Stimulated activated naive CD8-positive, alpha-beta T cell treated with anti-CD3 and anti-CD28 coated beads, Interleukin-15, amount 100 ng/mL, for 72 hours (primary cell): ENCODE results near the gene DHFR.
A peak's percentile ranks its signal among the peaks of the same experiment; 100 is the strongest.

Source experiments
- ATAC-seq: fragments of 150-1000 bp; cut with Tn5 transposase; 2 replicates; pipeline ENCODE4 v1.10.0; 2021; ENCODE audit warnings: mild to moderate bottlenecking, moderate library complexity
- DNase-seq, 2 donors: peaks; one replicate each; pipeline ENCODE4 v3.0.0; 2021 to 2022
- H3K27ac Mint-ChIP-seq, 2 donors: one replicate each; pipeline ENCODE4 v1.8.0; 2022; ENCODE audit warnings: mild to moderate bottlenecking in 2 of 2, mixed read lengths in 2 of 2, moderate library complexity in 2 of 2
- H3K27me3 Mint-ChIP-seq: one replicate; pipeline ENCODE4 v1.8.0; 2022; ENCODE audit warnings: mixed read lengths
- H3K4me1 Mint-ChIP-seq: one replicate; pipeline ENCODE4 v1.8.0; 2022; ENCODE audit warnings: mild to moderate bottlenecking, mixed read lengths
- H3K4me3 Mint-ChIP-seq, 2 donors: one replicate each; pipeline ENCODE4 v1.8.0; 2022; ENCODE audit warnings: mild to moderate bottlenecking in 2 of 2, mixed read lengths in 2 of 2, moderate library complexity in 1 of 2
- H3K9me3 Mint-ChIP-seq, 2 donors: one replicate each; pipeline ENCODE4 v1.8.0; 2022; ENCODE audit warnings: mixed read lengths in 2 of 2

Gene DHFR

DNA sequence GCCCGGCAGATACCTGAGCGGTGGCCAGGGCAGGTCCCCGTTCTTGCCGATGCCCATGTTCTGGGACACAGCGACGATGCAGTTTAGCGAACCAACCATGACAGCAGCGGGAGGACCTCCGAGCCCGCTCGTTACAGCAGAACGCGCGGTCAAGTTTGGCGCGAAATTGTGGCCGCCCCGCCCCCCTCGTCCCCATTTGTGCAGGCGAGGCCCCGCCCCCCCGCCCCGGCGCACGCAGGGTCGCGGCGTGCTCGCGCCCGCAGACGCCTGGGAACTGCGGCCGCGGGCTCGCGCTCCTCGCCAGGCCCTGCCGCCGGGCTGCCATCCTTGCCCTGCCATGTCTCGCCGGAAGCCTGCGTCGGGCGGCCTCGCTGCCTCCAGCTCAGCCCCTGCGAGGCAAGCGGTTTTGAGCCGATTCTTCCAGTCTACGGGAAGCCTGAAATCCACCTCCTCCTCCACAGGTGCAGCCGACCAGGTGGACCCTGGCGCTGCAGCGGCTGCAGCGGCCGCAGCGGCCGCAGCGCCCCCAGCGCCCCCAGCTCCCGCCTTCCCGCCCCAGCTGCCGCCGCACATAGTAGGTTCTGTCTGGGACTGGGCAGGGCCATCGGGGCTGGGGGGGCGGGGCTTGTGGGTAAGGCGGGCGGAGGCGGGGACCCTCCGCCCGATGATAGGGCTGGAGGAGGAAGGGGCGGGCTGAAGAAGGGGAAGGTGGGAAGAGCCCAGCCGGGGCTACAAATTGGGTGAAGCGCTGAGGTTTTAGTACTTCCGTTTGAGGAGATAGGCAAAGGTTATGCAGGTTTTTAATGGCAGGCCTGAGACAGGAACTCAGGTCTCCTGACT is at the start of gene DHFR, which contains the start of gene MSH3:
DHFR (minus strand) TSS at position 593 of the 840 bp plus-strand sequence; CDS start at position 99, 494 bp downstream.
MSH3 (plus strand) TSS at position 262 of the 840 bp plus-strand sequence; CDS start at position 338, 76 bp downstream.
- peaks cover 41% of the 10 kb centered on the region for H3K4me1 Mint-ChIP-seq
- H3K4me3 Mint-ChIP-seq = peak within 1 kb of the TSS; percentile 94 to 97
- H3K27me3 Mint-ChIP-seq = no peaks in the 10 kb centered on the region

DNA sequence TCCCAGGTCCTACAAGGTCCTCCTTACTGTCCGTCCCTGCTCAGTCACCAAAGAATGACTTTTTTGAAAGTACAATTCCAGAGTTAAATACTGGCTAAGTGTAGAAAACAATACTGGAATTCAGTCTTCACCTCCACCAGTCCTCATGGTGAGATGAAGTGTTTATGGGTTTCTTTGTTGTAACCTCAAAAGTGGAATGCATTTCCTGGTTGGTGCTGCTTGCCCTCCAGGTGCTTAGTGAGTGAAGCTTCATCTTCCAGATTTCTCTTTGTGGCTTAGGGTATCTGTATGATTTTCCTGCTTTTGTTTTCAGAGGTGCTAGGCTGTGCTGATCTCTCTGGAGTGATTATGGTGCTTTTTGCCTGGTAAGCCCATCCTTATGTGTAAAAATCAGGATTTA is 49.4 kb upstream of the DHFR start:
- H3K9me3 Mint-ChIP-seq = no peaks in the 10 kb centered on the region
- no peak overlapping the region for H3K27ac Mint-ChIP-seq
- ATAC-seq = no peak
- no peak for DNase-seq
- H3K27me3 Mint-ChIP-seq = no peaks in the 10 kb centered on the region
- no peak overlapping the region for H3K4me3 Mint-ChIP-seq
- peaks cover 15% of the 10 kb centered on the region for H3K4me1 Mint-ChIP-seq

More for the DNA sequence above, at the start of gene DHFR, which contains the start of gene MSH3:
- ATAC-seq (peak; percentile 76), DNase-seq (peak; percentile 89 to 90)
- Mint-ChIP-seq H3K27ac (peak within 1 kb of the TSS; percentile 99), H3K9me3 (no peaks in the 10 kb centered on the region)

DNA sequence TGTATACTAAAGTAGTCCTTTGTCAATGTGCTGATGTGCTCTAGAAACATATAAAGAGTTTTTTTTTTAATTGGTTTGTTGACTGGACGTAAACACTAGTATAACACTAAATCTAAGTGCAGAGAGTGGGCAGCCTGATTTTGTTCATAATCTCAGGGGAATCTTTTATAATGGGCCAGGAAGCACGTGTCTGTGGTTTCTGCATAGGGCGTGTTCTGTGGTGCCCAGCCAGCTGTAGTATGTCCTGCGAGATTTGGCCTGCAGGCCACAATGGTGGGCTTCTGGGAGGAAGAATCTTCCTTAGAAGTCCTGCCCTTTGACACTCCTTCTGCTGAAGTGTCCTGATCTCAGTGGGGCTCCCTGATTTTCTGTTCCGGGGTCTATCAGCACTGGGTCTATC is 49.0 kb upstream of the DHFR start:
- DNase-seq (no peak), ATAC-seq (no peak)
- Mint-ChIP-seq H3K27ac (no peak overlapping the region), H3K4me3 (no peak overlapping the region), H3K27me3 (no peaks in the 10 kb centered on the region), H3K4me1 (peaks cover 15% of the 10 kb centered on the region), H3K9me3 (no peaks in the 10 kb centered on the region)

DNA sequence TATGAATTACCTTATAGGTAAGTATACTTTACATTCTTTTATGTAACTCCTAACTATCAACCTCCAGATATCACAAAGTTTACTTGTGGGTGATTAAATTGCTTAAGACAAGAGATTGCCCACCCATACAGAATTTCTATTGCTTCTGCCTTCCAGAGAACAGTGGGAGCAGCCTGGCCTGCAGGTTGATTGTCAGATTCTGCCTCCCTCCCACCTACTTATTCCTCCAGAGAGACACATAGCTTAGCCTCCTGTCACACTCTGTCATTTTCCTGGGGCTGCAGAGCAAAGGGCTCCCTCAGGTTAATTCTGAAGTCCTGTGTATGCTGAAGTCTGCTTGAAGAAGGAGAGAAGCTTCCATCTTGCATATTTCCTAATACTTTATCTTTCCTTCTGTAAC is 48.5 kb upstream of the DHFR start:
- Mint-ChIP-seq H3K27me3 (no peaks in the 10 kb centered on the region), H3K27ac (no peak overlapping the region), H3K9me3 (no peaks in the 10 kb centered on the region), H3K4me1 (peaks cover 15% of the 10 kb centered on the region), H3K4me3 (no peak overlapping the region)
- no peak for ATAC-seq
- DNase-seq = no peak

DNA sequence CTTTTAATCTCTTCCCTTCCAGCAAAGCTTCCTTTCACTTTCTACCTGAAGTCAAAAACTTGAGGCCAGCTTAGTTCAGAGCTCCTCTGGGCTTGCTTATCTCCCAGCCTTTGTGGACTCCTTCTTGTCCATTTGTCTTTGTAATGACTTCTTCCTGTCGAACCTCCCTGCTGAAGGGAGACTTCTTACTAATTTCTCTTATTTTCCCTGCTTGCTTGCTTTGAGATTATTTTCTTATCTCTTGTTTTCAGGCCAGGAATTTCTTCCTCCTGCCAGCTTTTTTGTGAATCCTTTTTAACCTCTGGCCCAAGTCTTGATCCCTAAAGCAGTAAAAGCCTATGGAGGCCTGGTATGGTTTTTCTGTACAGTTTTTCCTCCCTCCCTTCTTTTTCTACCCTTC is 46.8 kb upstream of the DHFR start:
- H3K27me3 Mint-ChIP-seq = no peaks in the 10 kb centered on the region
- no peak for ATAC-seq
- H3K4me1 Mint-ChIP-seq = peaks cover 15% of the 10 kb centered on the region
- no peak overlapping the region for H3K4me3 Mint-ChIP-seq
- no peak for DNase-seq
- no peaks in the 10 kb centered on the region for H3K9me3 Mint-ChIP-seq
- peak overlapping the region in 1 of 2 donors; percentile 1 for H3K27ac Mint-ChIP-seq

DNA sequence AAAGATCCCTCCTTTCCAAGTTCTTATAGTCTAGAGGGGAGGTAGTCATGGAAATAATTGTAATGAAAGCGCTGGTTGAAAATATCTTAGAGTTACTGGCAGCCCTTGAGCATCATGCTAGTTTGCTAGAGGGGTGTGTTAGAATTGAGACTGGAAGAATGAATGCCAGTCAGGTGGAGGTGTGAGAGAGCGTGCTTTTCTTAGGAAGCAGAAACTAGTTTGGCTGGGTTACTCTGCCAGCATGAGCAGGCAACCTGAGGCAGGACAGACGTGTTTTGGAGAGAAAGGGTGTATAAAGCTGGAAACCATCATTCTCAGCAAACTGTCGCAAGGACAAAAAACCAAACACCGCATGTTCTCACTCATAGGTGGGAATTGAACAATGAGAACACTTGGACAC is 43.6 kb upstream of the DHFR start:
- peaks cover 16% of the 10 kb centered on the region for H3K4me1 Mint-ChIP-seq
- no peak overlapping the region for H3K27ac Mint-ChIP-seq
- no peak for ATAC-seq
- no peak overlapping the region for H3K4me3 Mint-ChIP-seq
- no peaks in the 10 kb centered on the region for H3K9me3 Mint-ChIP-seq
- DNase-seq = no peak
- H3K27me3 Mint-ChIP-seq = no peaks in the 10 kb centered on the region

DNA sequence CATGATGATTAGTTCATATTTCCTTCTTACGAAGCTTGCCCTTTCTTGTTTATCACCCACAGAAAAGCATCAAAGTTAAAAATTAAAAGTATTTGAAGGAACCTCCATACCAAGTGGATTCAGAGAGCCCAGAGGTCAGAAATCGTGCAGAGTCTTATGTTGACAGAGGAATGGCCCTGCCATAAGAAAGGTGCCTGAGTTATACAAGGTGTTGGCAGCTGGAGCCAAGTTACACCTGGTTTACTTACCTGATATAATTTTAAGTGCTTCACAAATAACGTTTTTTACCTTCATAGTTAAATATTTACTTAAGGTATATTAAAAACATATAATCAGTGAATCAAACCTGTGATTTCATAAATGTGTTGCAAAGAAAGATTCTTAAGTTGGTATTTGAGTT is 42.3 kb upstream of the DHFR start:
- no peaks in the 10 kb centered on the region for H3K27me3 Mint-ChIP-seq
- ATAC-seq (no peak), DNase-seq (no peak)
- peaks cover 14% of the 10 kb centered on the region for H3K4me1 Mint-ChIP-seq
- H3K9me3 Mint-ChIP-seq = no peaks in the 10 kb centered on the region
- no peak overlapping the region for H3K4me3 Mint-ChIP-seq
- H3K27ac Mint-ChIP-seq = peak overlapping the region in 1 of 2 donors; percentile 73

DNA sequence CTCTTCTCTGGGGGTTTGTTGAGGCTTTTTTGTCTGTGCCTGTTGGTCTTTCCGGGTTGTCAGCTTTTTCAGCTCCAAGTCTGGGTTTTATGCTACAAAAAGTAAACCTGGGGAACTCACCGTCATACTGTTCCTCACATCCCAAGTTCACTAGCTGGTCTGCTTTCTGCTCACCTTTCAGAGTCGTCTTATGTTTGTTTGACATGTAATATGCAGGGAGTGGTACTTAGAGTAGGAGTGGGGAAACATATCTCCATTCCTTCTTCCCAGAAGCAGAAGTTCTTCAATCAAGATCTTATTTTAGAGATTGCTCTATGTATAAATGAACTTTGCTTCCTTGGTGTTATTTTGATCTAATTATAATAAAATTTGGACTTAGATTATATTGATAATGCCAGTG is 41.7 kb upstream of the DHFR start:
- Mint-ChIP-seq H3K4me3 (no peak overlapping the region), H3K4me1 (peaks cover 14% of the 10 kb centered on the region)
- no peak for ATAC-seq

DNA sequence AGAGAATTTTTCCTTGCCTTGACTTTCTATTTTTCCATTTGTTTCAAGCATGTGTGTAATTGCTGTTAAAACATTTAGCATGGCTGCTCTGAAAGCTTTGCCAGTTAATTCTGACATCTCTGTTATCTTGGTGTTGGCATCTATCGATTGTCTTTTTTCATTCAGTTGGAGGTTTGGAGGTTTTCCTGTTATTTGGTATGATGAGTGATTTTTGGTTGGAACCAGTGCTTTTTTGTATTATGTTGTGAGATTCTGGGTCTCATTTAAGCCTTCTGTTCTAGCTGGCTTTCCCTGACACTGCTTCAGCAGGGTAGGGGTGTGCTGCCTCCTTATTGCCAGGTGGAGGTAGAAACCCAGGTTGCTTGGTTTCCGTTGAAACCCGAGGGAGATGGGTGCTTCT is 40.9 kb upstream of the DHFR start:
- no peak overlapping the region for H3K4me3 Mint-ChIP-seq
- no peaks in the 10 kb centered on the region for H3K27me3 Mint-ChIP-seq
- no peaks in the 10 kb centered on the region for H3K9me3 Mint-ChIP-seq
- peaks cover 14% of the 10 kb centered on the region for H3K4me1 Mint-ChIP-seq
- ATAC-seq (no peak), DNase-seq (no peak)
- H3K27ac Mint-ChIP-seq = peak overlapping the region in 1 of 2 donors; percentile 47

More for the DNA sequence above, 41.7 kb upstream of the DHFR start:
- DNase-seq = no peak
- Mint-ChIP-seq H3K27ac (no peak overlapping the region), H3K9me3 (no peaks in the 10 kb centered on the region), H3K27me3 (no peaks in the 10 kb centered on the region)

DNA sequence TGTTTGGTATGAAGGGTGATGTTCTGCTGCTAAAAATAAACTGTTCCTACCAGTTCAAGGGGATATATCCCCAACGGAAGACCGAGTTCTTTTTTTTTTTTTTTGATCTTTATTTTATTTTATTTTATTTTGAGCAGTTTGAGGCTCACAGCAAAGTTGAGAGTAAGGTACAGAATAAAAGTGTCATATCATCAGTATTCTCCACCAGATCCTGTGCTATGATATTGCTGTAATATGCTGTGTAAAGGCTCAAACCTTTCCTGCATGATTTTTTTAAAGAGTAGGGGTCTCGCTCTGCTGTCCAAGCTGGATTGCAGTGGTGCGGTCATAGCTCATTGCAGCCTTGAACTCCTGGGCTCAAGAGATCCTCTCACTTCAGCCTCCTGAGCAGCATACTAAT is 34.8 kb upstream of the DHFR start:
- no peaks in the 10 kb centered on the region for H3K27me3 Mint-ChIP-seq
- no peaks in the 10 kb centered on the region for H3K9me3 Mint-ChIP-seq
- ATAC-seq (no peak), DNase-seq (no peak)
- H3K4me3 Mint-ChIP-seq = no peak overlapping the region
- peaks cover 38% of the 10 kb centered on the region for H3K4me1 Mint-ChIP-seq
- no peak overlapping the region for H3K27ac Mint-ChIP-seq

DNA sequence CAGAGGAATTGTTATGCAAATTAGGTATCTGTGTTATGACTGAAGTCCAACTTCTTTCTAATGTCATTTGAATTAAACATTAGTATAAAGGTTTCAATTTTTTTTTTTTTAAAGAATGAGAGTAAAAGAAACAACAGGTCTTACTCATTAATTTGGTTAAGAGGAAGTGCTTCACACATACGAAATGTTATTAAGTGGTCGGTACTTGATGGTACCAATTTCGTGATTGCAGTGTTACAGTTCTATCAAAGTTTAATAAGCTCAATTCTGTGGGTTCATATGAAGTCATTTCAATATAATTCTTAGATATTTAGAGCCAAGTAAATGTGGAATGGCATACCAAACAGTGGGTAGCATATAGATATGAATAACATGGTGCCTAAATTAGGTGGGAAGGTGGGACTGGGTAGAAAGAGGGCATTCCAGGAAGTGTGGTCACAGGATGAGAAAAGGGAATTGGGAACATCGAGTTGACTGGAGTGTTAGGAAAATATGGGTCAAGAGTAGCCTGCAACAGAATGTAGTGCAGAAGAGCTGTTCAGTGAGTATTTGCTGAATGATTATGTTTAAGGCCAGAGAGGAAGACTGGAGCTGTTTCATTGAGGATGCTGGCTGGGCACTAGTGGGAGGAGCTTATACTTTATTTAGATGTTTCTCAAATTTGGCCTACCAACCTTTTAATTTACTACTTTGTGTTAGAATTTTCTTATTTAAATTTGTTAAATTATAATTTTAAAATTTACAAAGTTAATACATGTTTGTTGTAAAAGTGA is 34.1 kb upstream of the DHFR start:
- Mint-ChIP-seq H3K27me3 (no peaks in the 10 kb centered on the region), H3K27ac (peak overlapping the region in 1 of 2 donors; percentile 0), H3K4me1 (peaks cover 39% of the 10 kb centered on the region), H3K4me3 (no peak overlapping the region), H3K9me3 (no peaks in the 10 kb centered on the region)
- no peak for ATAC-seq
- no peak for DNase-seq

DNA sequence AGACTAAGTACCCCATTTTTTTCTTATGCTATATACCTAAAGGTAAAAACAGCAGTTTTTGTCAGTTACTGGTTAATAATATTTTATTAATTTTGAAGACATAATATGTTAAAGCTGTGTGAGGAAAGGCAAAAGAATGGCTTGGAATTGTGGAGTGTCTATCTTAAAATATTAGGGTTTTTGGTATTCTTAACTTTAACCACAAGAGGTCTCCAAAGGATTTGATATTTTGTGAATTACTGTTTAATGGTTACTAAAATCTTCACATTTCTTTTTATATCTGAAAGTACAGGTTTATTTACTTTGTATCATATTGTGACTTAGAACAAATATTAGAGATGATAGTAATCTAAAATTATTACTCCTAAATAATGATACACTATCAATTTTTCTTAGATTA is 32.0 kb upstream of the DHFR start:
- Mint-ChIP-seq H3K27ac (no peak overlapping the region), H3K27me3 (no peaks in the 10 kb centered on the region), H3K4me1 (peaks cover 39% of the 10 kb centered on the region), H3K9me3 (no peaks in the 10 kb centered on the region), H3K4me3 (no peak overlapping the region)
- ATAC-seq = no peak
- no peak for DNase-seq

DNA sequence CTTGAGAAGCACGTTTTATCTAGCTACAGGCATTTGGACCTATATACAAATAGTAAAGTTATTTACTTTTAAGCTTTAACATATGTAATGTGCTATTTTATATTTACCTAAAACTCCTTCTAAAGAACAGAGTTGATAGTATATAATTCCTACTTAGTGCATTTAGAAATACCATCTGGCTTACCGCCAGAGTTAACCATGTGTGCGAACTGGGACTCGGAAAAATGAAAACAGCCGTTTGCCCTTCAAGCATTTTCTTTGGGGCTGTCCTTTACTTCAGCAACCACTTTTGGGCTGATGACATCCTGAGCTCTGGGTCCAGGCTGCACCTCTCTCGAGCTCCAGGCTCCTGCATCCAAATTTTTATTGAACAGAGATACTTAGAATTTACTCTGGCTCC is 21.9 kb upstream of the DHFR start:
- Mint-ChIP-seq H3K4me1 (no peaks in the 10 kb centered on the region), H3K27me3 (no peaks in the 10 kb centered on the region), H3K9me3 (no peaks in the 10 kb centered on the region), H3K27ac (no peak overlapping the region), H3K4me3 (no peak overlapping the region)
- DNase-seq (no peak), ATAC-seq (no peak)

DNA sequence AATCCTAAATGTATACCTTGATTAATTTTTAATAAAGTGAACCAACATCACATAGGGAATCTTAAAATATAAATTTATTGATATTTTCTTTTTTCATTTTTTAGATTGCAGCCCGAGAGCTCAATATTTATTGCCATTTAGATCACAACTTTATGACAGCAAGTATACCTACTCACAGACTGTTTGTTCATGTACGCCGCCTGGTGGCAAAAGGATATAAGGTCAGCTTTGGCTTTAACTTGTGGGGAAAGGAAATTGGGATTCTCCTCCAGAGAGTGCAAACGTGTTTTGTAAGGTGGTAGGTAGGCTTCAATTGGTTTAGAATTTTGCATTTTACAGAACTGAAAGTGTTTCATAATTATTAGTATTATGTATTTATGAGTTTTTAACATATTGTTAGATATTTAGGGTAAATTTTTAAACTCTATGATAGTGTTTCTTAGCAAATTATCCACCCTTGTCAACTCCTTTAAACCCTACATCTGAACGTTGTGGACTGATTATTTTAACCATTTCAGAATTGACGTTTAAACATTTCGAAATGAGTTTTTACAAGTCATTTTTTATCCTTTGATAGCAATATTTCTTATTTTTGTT is 17.5 kb upstream of the DHFR start:
- DNase-seq = peak; percentile 48 to 60
- Mint-ChIP-seq H3K4me1 (peaks cover 18% of the 10 kb centered on the region), H3K27ac (no peak overlapping the region), H3K9me3 (no peaks in the 10 kb centered on the region), H3K27me3 (no peaks in the 10 kb centered on the region), H3K4me3 (no peak overlapping the region)
- peak; percentile 48 for ATAC-seq

DNA sequence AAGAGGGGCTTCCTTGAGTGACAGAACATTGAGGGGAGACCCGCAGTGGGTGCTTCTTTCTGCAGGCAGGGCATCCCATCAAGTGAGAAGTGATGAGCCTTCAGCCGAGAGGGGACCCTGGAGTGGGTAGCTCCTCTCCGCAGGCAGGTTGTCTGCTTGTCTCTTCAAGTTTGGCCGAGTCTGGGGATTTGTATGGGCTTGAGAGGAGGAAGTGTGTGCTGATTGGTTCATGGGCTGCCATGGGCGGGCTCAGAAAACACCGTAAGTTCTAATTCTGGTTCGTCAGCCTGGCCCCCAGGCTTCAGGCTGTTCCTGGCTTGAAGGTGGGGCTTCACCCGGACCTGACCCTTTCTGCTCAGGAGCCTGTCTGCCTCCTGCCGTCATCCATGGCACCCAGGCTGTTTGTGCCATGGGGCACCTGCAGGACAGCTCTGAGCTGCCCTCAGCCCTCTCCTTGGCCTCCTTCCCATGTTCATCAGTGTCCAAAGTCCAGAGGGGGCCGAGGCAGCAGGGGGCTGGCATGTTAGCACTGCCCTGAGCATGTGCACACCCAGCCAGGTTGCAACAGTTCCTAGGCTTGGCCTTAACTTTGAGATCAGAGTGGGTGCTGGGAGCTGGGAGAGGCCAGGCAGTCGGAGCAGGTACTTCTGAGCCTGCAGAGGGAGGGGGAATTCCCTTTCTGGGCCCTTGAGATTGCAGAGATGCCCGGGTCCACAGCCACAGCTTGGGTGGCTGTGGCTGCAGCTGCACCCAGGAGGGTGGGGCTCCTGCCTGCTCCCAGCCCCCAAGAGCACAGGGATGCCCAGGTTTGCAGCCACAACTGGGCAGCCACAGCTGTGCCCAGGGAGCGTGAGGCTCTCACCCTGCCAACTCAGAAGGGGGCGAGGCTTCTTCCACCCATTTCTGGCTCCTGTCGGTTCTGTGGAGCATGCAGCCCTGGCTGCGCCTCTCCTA is 13.5 kb upstream of the DHFR start:
- Mint-ChIP-seq H3K9me3 (no peaks in the 10 kb centered on the region), H3K4me3 (no peak overlapping the region), H3K4me1 (peaks cover 21% of the 10 kb centered on the region), H3K27me3 (no peaks in the 10 kb centered on the region), H3K27ac (no peak overlapping the region)
- ATAC-seq (peak; percentile 53), DNase-seq (no peak)
